ENCODE results near the gene CRYBG2.

The CRYBG2 gene

GRCh38 chr1:26368006-26368405, 14.1 kb upstream of the CRYBG2 start:
- DNase-seq: no peak

GRCh38 chr1:26367441-26367840, 13.5 kb upstream of the CRYBG2 start:
- DNase-seq: no peak

- no peak for DNase-seq
Measured at GRCh38 chr1:26364956-26365355, 11.0 kb upstream of the CRYBG2 start.

- peak; percentile 83 to 85 for DNase-seq
Measured at GRCh38 chr1:26363549-26364448, 9.9 kb upstream of the CRYBG2 start.

- no peak for DNase-seq
Measured at GRCh38 chr1:26362331-26362730, 8.4 kb upstream of the CRYBG2 start.

GRCh38 chr1:26361605-26362122, 7.7 kb upstream of the CRYBG2 start:
- no peak for DNase-seq

- DNase-seq: no peak
Measured at GRCh38 chr1:26360807-26361604, 7.1 kb upstream of the CRYBG2 start.

- DNase-seq: peak; percentile 56 to 62
Measured at GRCh38 chr1:26359981-26360806, 6.3 kb upstream of the CRYBG2 start.

GRCh38 chr1:26358411-26359384, 4.8 kb upstream of the CRYBG2 start:
- peak; percentile 66 to 81 for DNase-seq

GRCh38 chr1:26357121-26357602, 3.2 kb upstream of the CRYBG2 start:
- no peak for DNase-seq

GRCh38 chr1:26356106-26356505, 2.2 kb upstream of the CRYBG2 start:
- DNase-seq: no peak

- DNase-seq: no peak
Measured at GRCh38 chr1:26354972-26355371, 1.0 kb upstream of the CRYBG2 start.

- no peak for DNase-seq
Measured at GRCh38 chr1:26353210-26353859, 595 bp downstream of the CRYBG2 start.

- DNase-seq: no peak
Measured at GRCh38 chr1:26352338-26352679, 1.6 kb downstream of the CRYBG2 start.

- no peak for DNase-seq
Measured at GRCh38 chr1:26351590-26352337, 2.2 kb downstream of the CRYBG2 start.

GRCh38 chr1:26350701-26351589, 3.0 kb downstream of the CRYBG2 start:
- no peak for DNase-seq

- DNase-seq: no peak
Measured at GRCh38 chr1:26350343-26350700, 3.6 kb downstream of the CRYBG2 start.

GRCh38 chr1:26349877-26350244, 4.1 kb downstream of the CRYBG2 start:
- no peak for DNase-seq

- no peak for DNase-seq
Measured at GRCh38 chr1:26349188-26349876, 4.6 kb downstream of the CRYBG2 start.
